Neural cell (in vitro differentiated cells): ENCODE measurements around the gene CSK.

ENCODE experiments used
- EP300 ChIP-seq: fragments of 450-650 bp; conservative IDR thresholded peaks from 2 replicates; pipeline ENCODE4 v1.6.1; 2014; ENCODE audit warnings: antibody characterized with exemption, mild to moderate bottlenecking, moderate library complexity; ENCODE audit not compliant: poor library complexity, severe bottlenecking
- EZH2 ChIP-seq: fragments of 200-600, 300-800 bp; shearing (Covaris generic), sonication (generic); IDR thresholded peaks from 2 replicates; pipeline ENCODE4 v1.6.1; 2014; ENCODE audit warnings: antibody characterized with exemption, low read length, borderline replicate concordance, mild to moderate bottlenecking; ENCODE audit not compliant: insufficient read depth, poor library complexity, severe bottlenecking
- MXI1 ChIP-seq: fragments of 450-650 bp; conservative IDR thresholded peaks from 2 replicates; pipeline ENCODE4 v1.6.1; 2014; ENCODE audit warnings: antibody characterized with exemption, mild to moderate bottlenecking; ENCODE audit not compliant: poor library complexity, severe bottlenecking
- POLR2AphosphoS5 ChIP-seq: IDR thresholded peaks from 2 replicates; pipeline ENCODE4 v1.6.1; 2012
- RAD21 ChIP-seq: fragments of 450-650 bp; conservative IDR thresholded peaks from 2 replicates; pipeline ENCODE4 v1.6.1; 2014; ENCODE audit warnings: antibody characterized with exemption, mild to moderate bottlenecking, moderate library complexity
- SMC3 ChIP-seq: fragments of 450-650 bp; conservative IDR thresholded peaks from 2 replicates; pipeline ENCODE4 v1.6.1; 2014; ENCODE audit warnings: antibody characterized with exemption, mild to moderate bottlenecking, moderate library complexity; ENCODE audit not compliant: poor library complexity
- TAF1 ChIP-seq: IDR thresholded peaks from 2 replicates; pipeline ENCODE4 v1.6.1; 2012; ENCODE audit warnings: low read depth
- TF ChIP-seq, protein P1 (sequence below): fragments of 450-650 bp; IDR thresholded peaks from 2 replicates; pipeline ENCODE4 v1.5.1; 2014; ENCODE audit warnings: antibody characterized with exemption, mild to moderate bottlenecking, moderate library complexity; ENCODE audit not compliant: poor library complexity, severe bottlenecking
- TF ChIP-seq, protein P2 (sequence below): IDR thresholded peaks from 2 replicates; pipeline ENCODE4 v1.6.1; 2012; ENCODE audit warnings: borderline replicate concordance

GRCh38 chr15:74733269-74733668 lies 48.6 kb upstream of the CSK start:
- TF ChIP-seq RAD21 (no peak), EZH2 (no peak), POLR2AphosphoS5 (no peak), EP300 (no peak), MXI1 (no peak), SMC3 (no peak), TAF1 (no peak)
- TF ChIP-seq, protein P1, sequence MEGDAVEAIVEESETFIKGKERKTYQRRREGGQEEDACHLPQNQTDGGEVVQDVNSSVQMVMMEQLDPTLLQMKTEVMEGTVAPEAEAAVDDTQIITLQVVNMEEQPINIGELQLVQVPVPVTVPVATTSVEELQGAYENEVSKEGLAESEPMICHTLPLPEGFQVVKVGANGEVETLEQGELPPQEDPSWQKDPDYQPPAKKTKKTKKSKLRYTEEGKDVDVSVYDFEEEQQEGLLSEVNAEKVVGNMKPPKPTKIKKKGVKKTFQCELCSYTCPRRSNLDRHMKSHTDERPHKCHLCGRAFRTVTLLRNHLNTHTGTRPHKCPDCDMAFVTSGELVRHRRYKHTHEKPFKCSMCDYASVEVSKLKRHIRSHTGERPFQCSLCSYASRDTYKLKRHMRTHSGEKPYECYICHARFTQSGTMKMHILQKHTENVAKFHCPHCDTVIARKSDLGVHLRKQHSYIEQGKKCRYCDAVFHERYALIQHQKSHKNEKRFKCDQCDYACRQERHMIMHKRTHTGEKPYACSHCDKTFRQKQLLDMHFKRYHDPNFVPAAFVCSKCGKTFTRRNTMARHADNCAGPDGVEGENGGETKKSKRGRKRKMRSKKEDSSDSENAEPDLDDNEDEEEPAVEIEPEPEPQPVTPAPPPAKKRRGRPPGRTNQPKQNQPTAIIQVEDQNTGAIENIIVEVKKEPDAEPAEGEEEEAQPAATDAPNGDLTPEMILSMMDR, result no peak
- TF ChIP-seq, protein P2, sequence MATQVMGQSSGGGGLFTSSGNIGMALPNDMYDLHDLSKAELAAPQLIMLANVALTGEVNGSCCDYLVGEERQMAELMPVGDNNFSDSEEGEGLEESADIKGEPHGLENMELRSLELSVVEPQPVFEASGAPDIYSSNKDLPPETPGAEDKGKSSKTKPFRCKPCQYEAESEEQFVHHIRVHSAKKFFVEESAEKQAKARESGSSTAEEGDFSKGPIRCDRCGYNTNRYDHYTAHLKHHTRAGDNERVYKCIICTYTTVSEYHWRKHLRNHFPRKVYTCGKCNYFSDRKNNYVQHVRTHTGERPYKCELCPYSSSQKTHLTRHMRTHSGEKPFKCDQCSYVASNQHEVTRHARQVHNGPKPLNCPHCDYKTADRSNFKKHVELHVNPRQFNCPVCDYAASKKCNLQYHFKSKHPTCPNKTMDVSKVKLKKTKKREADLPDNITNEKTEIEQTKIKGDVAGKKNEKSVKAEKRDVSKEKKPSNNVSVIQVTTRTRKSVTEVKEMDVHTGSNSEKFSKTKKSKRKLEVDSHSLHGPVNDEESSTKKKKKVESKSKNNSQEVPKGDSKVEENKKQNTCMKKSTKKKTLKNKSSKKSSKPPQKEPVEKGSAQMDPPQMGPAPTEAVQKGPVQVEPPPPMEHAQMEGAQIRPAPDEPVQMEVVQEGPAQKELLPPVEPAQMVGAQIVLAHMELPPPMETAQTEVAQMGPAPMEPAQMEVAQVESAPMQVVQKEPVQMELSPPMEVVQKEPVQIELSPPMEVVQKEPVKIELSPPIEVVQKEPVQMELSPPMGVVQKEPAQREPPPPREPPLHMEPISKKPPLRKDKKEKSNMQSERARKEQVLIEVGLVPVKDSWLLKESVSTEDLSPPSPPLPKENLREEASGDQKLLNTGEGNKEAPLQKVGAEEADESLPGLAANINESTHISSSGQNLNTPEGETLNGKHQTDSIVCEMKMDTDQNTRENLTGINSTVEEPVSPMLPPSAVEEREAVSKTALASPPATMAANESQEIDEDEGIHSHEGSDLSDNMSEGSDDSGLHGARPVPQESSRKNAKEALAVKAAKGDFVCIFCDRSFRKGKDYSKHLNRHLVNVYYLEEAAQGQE, result no peak
